ENCODE data around the gene KLK5. TPM values are rescaled to one million over a fixed set of nuclear protein-coding genes. Genes with fewer than 3 reads are reported as not detected.
A peak's percentile ranks its signal among the peaks of the same experiment; 100 is the strongest.

The KLK5 gene
- total RNA-seq, 4 donors from 2014 or later = 40.3 to 299 (median 177) TPM

GRCh38 chr19:50947123-50947522, 5.7 kb downstream of the KLK5 start:
- Histone ChIP-seq H3K4me3 (no peak overlapping the region), H3K27ac (no peak overlapping the region), H3K27me3 (peaks cover 7% of the 10 kb centered on the region), H3K4me1 (peaks cover 2% of the 10 kb centered on the region), H3K9me3 (no peaks in the 10 kb centered on the region), H3K36me3 (no peaks in the 10 kb centered on the region)
- DNase-seq (ENCODE audit: low spot score in 2 of 2) = no peak
- 82% methylated on average over 4 of the region's 4 CpGs for WGBS
- TF ChIP-seq, protein P1, sequence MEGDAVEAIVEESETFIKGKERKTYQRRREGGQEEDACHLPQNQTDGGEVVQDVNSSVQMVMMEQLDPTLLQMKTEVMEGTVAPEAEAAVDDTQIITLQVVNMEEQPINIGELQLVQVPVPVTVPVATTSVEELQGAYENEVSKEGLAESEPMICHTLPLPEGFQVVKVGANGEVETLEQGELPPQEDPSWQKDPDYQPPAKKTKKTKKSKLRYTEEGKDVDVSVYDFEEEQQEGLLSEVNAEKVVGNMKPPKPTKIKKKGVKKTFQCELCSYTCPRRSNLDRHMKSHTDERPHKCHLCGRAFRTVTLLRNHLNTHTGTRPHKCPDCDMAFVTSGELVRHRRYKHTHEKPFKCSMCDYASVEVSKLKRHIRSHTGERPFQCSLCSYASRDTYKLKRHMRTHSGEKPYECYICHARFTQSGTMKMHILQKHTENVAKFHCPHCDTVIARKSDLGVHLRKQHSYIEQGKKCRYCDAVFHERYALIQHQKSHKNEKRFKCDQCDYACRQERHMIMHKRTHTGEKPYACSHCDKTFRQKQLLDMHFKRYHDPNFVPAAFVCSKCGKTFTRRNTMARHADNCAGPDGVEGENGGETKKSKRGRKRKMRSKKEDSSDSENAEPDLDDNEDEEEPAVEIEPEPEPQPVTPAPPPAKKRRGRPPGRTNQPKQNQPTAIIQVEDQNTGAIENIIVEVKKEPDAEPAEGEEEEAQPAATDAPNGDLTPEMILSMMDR (IDR thresholded peaks at IDR 0.05) = no peak
- TF ChIP-seq POLR2A (IDR thresholded peaks at IDR 0.05) (no peak), POLR2AphosphoS5 (IDR thresholded peaks at IDR 0.05) (no peak), EP300 (IDR thresholded peaks at IDR 0.05) (no peak)

- 68% methylated on average over 4 of the region's 4 CpGs for WGBS
- TF ChIP-seq POLR2A (IDR thresholded peaks at IDR 0.05) (no peak), EP300 (IDR thresholded peaks at IDR 0.05) (no peak), POLR2AphosphoS5 (IDR thresholded peaks at IDR 0.05) (no peak)
- TF ChIP-seq, protein P1 (IDR thresholded peaks at IDR 0.05) = no peak
- no peaks in the 10 kb centered on the region for H3K36me3 ChIP-seq
- no peaks in the 10 kb centered on the region for H3K9me3 ChIP-seq
- no peak for DNase-seq (ENCODE audit: low spot score in 2 of 2)
- no peak overlapping the region for H3K4me3 ChIP-seq
- peaks cover 3% of the 10 kb centered on the region for H3K27me3 ChIP-seq
- H3K4me1 ChIP-seq = no peaks in the 10 kb centered on the region
- H3K27ac ChIP-seq = no peak overlapping the region
Observed at GRCh38 chr19:50944795-50945194, 8.0 kb downstream of the KLK5 start.

DNA sequence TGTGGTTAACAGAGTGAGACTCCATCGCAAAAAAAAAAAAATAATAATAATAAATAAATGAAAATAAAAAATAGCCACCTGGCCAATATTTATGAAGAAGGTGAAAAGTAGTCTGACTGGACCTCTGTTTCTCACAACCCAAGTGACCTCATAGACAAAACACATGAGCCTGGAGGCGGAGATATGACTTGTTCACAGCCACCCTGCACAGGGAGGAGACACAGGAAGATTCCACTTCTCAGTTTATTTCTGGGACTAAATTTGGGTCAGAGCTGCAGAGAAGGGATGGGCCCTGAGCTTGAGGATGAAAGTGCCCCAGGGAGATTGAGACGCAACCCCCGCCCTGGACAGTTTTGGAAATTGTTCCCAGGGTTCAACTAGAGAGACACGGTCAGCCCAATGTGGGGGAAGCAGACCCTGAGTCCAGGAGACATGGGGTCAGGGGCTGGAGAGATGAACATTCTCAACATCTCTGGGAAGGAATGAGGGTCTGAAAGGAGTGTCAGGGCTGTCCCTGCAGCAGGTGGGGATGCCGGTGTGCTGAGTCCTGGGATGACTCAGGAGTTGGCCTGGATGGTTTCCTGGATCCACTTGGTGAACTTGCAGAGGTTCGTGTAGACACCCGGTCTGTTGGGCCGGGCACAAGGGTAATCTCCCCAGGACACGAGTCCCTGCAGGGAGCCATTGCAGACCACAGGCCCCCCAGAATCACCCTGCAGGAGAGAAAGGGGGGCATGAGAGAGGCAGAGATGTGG, 9.6 kb downstream of the KLK5 start:
- Histone ChIP-seq H3K27me3 (peaks cover 5% of the 10 kb centered on the region), H3K4me3 (no peak overlapping the region), H3K4me1 (no peaks in the 10 kb centered on the region), H3K27ac (no peak overlapping the region), H3K9me3 (no peaks in the 10 kb centered on the region), H3K36me3 (no peaks in the 10 kb centered on the region)
- TF ChIP-seq EP300 (IDR thresholded peaks at IDR 0.05) (no peak), POLR2AphosphoS5 (IDR thresholded peaks at IDR 0.05) (no peak), POLR2A (IDR thresholded peaks at IDR 0.05) (no peak)
- TF ChIP-seq, protein P1 (IDR thresholded peaks at IDR 0.05) = no peak
- no peak for DNase-seq (ENCODE audit: low spot score in 2 of 2)
- 70% methylated on average over 10 of the region's 10 CpGs for WGBS

GRCh38 chr19:50939596-50939995, 13.2 kb downstream of the KLK5 start:
- WGBS = 73% methylated on average over 2 of the region's 2 CpGs
- no peak for TF ChIP-seq POLR2AphosphoS5 (IDR thresholded peaks at IDR 0.05)
- TF ChIP-seq POLR2A (IDR thresholded peaks at IDR 0.05) = no peak
- TF ChIP-seq, protein P1 (IDR thresholded peaks at IDR 0.05) = no peak
- TF ChIP-seq EP300 (IDR thresholded peaks at IDR 0.05) = no peak
- Histone ChIP-seq H3K36me3 (no peaks in the 10 kb centered on the region), H3K27me3 (peaks cover 5% of the 10 kb centered on the region), H3K27ac (no peak overlapping the region), H3K4me1 (no peaks in the 10 kb centered on the region), H3K9me3 (no peaks in the 10 kb centered on the region), H3K4me3 (no peak overlapping the region)
- DNase-seq (ENCODE audit: low spot score in 2 of 2) = no peak

DNA sequence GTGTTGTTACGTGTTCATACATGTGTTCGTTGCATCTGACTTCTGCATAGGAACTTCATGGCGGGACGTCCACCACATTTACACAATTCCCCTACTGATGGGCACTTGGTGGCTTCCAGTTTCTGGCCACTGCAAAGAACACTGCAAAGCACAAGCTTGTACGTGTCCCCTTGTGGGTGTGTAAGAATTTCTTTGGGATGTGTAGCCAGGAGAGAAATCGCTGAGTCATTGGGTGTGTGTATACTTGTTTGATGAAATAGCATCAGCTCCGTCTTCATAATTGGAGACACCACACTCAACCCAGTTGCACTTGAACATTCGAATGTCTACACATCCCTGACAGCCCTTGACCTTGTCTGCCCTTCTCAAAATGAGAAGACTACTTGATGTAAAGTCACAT, 19.2 kb downstream of the KLK5 start:
- TF ChIP-seq POLR2A (IDR thresholded peaks at IDR 0.05) (no peak), POLR2AphosphoS5 (IDR thresholded peaks at IDR 0.05) (peak in 1 of 3 donors; percentile 22)
- no peak overlapping the region for H3K27ac ChIP-seq
- H3K27me3 ChIP-seq = peaks cover 8% of the 10 kb centered on the region
- H3K36me3 ChIP-seq = no peaks in the 10 kb centered on the region
- no peaks in the 10 kb centered on the region for H3K9me3 ChIP-seq
- no peak for DNase-seq (ENCODE audit: low spot score in 2 of 2)
- H3K4me1 ChIP-seq = peaks cover 25% of the 10 kb centered on the region
- no peak overlapping the region for H3K4me3 ChIP-seq
- WGBS = 55% methylated on average over 8 of the region's 8 CpGs
